HFF-Myc (cell line): ENCODE data around the gene DCX.

Experiments
- DNase-seq: peaks from one replicate; pipeline ENCODE4 v3.0.0-alpha.2; 2011; ENCODE audit warnings: low read depth; ENCODE audit errors: extremely low read depth
- H3K4me3 ChIP-seq: replicated peaks from 2 replicates; pipeline ENCODE4 v1.5.1; 2011; ENCODE audit warnings: low read depth, mild to moderate bottlenecking, control low read depth, low read length
- TF ChIP-seq, protein P1 (sequence below): IDR thresholded peaks from 2 replicates; pipeline ENCODE4 v1.5.1; 2012; ENCODE audit warnings: mild to moderate bottlenecking, low read depth, low read length, control low read depth; ENCODE audit errors: missing control alignments

DCX gene

DNA sequence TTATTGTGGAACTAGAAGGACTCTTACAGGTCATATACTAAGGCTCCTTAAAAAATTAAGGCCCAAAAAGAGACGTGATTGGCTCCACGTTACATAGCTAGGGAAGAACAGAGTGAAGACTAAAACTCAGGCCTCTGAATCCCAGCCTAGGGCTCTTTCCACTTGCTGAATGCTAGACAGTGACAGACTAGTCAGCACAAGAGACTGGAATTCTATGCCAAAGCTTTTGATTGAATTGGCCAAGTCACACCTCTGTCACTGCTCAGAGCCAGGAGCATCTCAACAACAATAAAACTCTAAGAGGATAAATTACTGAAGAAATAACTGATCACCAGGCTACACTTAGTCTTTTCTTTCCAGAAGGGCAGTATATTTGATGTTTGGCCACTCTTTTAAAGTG, 16.8 kb downstream of the DCX start:
- no peak overlapping the region for H3K4me3 ChIP-seq
- DNase-seq = no peak
- TF ChIP-seq, protein P1, sequence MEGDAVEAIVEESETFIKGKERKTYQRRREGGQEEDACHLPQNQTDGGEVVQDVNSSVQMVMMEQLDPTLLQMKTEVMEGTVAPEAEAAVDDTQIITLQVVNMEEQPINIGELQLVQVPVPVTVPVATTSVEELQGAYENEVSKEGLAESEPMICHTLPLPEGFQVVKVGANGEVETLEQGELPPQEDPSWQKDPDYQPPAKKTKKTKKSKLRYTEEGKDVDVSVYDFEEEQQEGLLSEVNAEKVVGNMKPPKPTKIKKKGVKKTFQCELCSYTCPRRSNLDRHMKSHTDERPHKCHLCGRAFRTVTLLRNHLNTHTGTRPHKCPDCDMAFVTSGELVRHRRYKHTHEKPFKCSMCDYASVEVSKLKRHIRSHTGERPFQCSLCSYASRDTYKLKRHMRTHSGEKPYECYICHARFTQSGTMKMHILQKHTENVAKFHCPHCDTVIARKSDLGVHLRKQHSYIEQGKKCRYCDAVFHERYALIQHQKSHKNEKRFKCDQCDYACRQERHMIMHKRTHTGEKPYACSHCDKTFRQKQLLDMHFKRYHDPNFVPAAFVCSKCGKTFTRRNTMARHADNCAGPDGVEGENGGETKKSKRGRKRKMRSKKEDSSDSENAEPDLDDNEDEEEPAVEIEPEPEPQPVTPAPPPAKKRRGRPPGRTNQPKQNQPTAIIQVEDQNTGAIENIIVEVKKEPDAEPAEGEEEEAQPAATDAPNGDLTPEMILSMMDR = no peak

DNA sequence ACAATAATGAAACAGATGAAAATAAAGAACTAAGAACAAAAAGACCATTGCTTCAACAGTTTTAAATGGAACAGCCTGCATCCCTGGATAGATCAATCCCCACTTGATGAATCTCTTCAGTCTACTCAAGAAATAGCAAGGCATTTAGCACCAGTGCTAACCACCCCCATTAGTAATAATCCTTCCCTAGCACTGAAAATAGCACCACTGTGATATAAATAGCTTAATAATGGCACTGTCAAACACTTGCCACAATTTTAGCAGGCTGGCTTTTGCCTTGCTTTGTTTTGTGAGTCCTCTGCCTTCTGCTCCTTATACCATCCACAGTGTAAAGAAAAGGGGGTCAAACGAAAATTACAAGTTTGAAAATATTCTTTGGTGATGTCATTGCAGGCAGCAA, 17.4 kb downstream of the DCX start:
- TF ChIP-seq, protein P1 = no peak
- no peak for DNase-seq
- H3K4me3 ChIP-seq = no peak overlapping the region

DNA sequence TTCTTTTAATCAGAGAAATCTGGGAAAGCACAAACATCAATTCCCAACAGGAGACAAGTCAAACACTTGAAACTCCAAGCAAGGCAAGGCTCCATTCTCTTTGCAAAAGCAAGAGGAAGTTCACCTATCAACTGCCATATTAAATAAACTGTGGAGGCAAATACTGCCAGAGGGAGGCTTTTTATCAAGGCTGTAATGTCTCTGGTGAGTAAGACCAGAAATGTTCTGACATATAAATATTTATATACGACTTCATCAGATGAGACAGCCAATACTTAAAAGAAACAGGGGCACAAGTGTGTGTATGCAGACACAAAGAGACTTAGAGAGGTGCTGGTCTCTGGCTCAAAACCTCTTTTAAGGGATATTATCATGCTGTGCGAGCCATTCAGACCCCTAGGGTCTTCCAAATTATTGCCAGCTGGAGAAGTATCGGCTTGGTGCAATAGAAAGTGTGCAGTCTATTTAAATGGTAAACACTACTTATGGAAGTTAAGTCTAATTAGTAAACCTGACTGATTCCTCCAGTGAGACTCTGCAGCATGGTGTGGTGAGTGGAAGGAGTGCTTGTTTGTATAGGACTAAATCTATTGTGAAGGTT, 24.4 kb downstream of the DCX start:
- H3K4me3 ChIP-seq = no peak overlapping the region
- TF ChIP-seq, protein P1 = no peak
- no peak for DNase-seq

DNA sequence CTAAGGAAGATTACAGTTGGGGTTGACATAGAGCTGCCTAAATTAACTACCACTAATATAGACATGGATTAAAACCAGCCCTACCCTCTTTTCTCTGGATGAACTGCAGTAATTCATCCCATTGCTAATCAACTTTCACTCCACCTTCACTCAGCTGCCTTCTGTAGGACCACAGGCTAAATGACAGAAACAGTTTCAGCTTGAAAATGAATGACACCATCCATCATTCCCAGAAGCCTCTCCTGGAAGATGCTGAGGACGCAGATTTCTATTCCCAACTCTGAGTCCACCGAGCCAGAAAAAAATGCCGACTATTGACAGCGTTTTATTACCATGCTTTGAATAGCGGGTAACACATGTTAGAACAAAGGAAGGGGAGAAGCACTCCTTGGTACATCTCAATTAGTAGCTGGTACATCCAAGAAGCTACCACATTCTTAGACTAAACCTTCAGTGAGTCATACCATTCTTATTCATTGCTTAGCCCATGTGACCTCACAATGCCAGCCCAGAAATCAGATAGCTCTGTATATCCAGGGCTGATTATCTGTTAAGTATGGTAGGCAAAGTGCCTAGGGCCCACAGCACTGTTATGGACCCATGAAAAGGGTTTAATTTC, 25.3 kb downstream of the DCX start:
- TF ChIP-seq, protein P1 = no peak
- DNase-seq = no peak
- no peak overlapping the region for H3K4me3 ChIP-seq

DNA sequence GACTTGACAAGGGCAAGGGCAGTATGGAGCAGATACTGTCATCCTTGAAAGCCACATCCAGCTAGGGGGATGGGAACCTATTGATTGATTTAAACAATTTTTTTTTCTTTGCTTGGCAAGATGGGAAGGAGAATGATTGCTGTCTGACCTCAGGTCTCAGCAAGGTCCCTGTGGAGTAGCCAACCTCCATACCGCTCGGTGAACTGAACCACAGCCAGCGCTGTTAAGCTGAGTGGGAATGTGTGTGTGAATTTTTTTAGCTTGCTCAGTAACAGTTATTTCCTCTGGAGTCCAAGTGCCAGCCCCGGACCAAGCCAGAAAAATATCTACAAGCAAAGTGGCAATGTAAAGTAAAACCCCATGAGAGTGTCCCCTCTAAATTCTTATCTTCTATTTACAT, 25.9 kb downstream of the DCX start:
- TF ChIP-seq, protein P1 = no peak

DNA sequence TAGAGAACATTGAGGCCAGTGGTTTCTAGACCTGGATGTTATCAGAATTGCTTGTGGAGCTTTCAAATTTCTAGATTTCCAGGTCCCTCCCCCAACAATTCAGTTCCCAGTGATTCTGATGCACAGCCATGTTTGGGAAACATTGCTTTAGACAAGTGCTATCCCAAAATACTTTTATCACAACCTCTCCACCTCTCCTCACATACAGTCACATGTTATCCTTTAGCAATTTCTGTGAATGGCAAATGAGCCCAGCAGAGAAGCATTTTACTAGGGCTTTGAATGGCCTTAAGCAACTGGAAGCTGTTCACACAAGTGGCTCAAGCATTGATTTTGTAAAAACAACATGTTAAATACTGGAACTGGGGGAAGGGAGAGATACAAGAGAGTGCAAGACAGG, 29.7 kb downstream of the DCX start:
- TF ChIP-seq, protein P1 = no peak
- DNase-seq = no peak
- no peak overlapping the region for H3K4me3 ChIP-seq

More for the DNA sequence above, 25.9 kb downstream of the DCX start:
- H3K4me3 ChIP-seq = no peak overlapping the region
- no peak for DNase-seq
